MM.1S (cell line): ENCODE measurements around the gene WIPF2.

Experiments
- EZH2 ChIP-seq: fragments of 300-600 bp; sonication (generic); optimal IDR thresholded peaks from 2 replicates; pipeline ENCODE3; 2017; ENCODE audit warnings: low read depth, mild to moderate bottlenecking, antibody characterized with exemption, low read length, mixed read lengths
- EZH2phosphoT487 ChIP-seq: fragments of 300-600 bp; sonication (generic); IDR thresholded peaks from 2 replicates; pipeline ENCODE4 v1.6.1; 2018; ENCODE audit warnings: antibody characterized with exemption, low read length
- TF ChIP-seq, protein P1 (sequence below): fragments of 300-600 bp; sonication (generic); IDR thresholded peaks from 2 replicates; pipeline ENCODE4 v1.5.1; 2016; ENCODE audit warnings: antibody characterized with exemption, low read length, mixed read lengths

DNA sequence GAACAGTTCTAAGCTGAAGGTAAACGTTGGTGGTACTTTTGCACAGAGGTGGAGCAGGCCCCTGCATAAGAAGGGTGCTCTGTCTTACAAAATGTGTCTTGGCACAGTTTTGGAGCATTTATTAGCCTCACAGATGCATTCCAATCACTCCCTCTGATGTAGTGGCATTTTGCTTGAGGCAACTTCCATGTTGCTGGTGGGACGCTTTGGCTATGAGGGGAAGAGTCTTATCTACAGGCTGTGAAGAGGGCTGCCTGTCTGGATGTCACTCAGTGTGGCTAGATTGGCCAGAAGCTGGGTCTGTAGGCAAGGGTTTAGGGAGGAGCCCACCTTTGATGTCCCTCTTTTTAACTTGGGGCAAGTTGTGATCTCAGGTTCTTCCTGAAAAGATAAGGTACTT is 87.3 kb downstream of the WIPF2 start:
- TF ChIP-seq, protein P1, sequence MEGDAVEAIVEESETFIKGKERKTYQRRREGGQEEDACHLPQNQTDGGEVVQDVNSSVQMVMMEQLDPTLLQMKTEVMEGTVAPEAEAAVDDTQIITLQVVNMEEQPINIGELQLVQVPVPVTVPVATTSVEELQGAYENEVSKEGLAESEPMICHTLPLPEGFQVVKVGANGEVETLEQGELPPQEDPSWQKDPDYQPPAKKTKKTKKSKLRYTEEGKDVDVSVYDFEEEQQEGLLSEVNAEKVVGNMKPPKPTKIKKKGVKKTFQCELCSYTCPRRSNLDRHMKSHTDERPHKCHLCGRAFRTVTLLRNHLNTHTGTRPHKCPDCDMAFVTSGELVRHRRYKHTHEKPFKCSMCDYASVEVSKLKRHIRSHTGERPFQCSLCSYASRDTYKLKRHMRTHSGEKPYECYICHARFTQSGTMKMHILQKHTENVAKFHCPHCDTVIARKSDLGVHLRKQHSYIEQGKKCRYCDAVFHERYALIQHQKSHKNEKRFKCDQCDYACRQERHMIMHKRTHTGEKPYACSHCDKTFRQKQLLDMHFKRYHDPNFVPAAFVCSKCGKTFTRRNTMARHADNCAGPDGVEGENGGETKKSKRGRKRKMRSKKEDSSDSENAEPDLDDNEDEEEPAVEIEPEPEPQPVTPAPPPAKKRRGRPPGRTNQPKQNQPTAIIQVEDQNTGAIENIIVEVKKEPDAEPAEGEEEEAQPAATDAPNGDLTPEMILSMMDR, result no peak
- TF ChIP-seq EZH2phosphoT487, result no peak
- TF ChIP-seq EZH2, result no peak
